Measurements from ENCODE around the gene ANKRD20A1. TPM values are rescaled to one million over a fixed set of nuclear protein-coding genes. Genes with fewer than 3 reads are reported as not detected.

ANKRD20A1 gene
- total and polyA plus RNA-seq, 9 of the 15 experiments (the other 6 are each of a cell fraction or from before 2014, with no cell fraction given), result 0.41 to 2.9 (median 1.8) TPM

Small RNAs within 50 kb of the gene (small RNA-seq; reads per million reads assigned to genes)
- gene RNU6-368P, result not detected

All from K562 (cell line).